Bronchial epithelial cell (primary cell): ENCODE results near the gene CLASP1. TPM values are rescaled to one million over a fixed set of nuclear protein-coding genes. Genes with fewer than 3 reads are reported as not detected.

Experiments used
- DNase-seq: peaks from one replicate; pipeline ENCODE4 v3.0.0-alpha.2; 2010; ENCODE audit warnings: low read depth
- FAIRE-seq: peaks from 2 replicates; lab custom pipeline; 2011; peaks lifted over from hg19 to GRCh38; lab: Jason Lieb, UNC
- H3K27me3 ChIP-seq: 2 replicates; pipeline ENCODE4 v1.5.1; 2011; ENCODE audit warnings: low read length; ENCODE audit not compliant: control insufficient read depth, insufficient read depth
- H3K36me3 ChIP-seq: 2 replicates; pipeline ENCODE4 v1.5.1; 2011; ENCODE audit warnings: low read length; ENCODE audit not compliant: control insufficient read depth, insufficient read depth
- H3K4me3 ChIP-seq: 2 replicates; pipeline ENCODE4 v1.5.1; 2011; ENCODE audit warnings: mild to moderate bottlenecking, low read depth, low read length, control low read depth
- total RNA-seq: library from RNA; depleted of rRNA; stranded (reverse); fragments of >200 nt; gene quantifications from 2 replicates; pipeline ENCODE4 v1.2.1, GENCODE V29; 2014
- TF ChIP-seq, protein P1 (sequence below): IDR thresholded peaks from 2 replicates; pipeline ENCODE4 v1.5.1; 2011; ENCODE audit warnings: mild to moderate bottlenecking, moderate library complexity, low read length, control low read depth, inconsistent platforms; ENCODE audit not compliant: insufficient read depth, severe bottlenecking

CLASP1 gene
- total RNA-seq, 1 donor from 2014 or later = 56.9 TPM

DNA sequence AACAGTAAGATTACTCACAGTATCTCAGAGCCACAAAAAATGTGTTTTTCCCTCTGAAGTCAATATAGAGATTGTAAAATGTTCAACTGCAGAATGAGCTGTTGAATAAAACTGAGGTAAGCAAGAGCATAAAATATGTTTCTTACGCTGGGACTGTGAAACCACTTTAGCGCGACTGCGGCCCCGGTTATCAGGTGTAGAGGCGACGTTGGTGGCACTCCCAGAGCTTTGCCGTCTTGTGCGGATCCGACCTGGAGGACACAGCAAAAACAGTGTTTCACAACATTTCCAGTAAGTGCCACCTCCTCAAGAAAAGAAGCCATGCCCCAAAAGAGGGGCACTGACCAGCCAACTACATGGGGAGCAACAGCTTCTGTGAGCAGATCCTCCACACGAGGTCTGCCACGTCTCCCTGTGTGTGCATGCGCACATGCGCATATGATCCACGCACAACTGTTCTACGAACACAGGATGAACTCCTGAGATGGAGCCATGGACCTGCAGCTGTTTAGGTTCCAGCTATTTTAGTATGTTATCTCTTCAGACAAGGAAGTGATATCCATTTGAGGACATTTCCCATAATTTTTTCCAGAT lies 219.2 kb downstream of the CLASP1 start:
- H3K36me3 ChIP-seq = peaks cover 11% of the 10 kb centered on the region
- FAIRE-seq = no peak
- no peak for DNase-seq

DNA sequence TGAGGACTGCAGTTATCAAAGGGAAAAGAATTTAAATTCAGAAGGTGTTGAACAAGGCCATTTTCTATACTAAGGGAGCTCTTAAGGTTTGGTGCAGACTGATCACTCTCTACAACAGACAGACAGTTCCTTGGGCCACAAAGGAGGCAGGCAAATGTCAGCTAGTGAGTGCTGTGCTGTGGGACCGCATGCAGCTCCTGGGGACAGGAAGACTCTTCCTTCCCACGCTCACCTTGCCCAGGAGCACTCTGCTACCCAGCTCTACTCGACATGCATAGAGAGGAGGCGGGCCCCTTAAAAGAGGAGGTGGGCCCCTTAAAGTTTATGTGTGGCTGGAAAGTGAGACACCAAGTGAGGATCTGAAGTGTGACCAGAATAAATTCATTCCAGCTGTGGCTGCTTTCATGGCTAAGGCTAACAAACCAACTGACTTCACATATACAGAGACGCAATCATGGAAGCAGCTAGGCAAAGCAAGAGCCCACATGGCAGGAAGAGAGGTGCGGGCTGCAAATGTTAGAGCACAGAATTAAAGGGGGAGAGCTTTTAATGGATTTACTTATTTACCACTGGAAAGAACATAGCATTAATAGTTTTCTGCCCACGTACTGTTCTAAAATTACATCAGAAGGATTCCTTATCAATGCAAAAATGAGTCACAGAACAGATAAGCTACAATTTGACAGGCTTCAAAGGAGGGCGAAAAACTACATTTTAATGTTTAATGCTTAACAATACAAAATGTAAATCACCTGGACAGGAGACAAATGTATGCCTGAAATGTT lies 220.0 kb downstream of the CLASP1 start:
- no peak overlapping the region for H3K4me3 ChIP-seq
- TF ChIP-seq, protein P1, sequence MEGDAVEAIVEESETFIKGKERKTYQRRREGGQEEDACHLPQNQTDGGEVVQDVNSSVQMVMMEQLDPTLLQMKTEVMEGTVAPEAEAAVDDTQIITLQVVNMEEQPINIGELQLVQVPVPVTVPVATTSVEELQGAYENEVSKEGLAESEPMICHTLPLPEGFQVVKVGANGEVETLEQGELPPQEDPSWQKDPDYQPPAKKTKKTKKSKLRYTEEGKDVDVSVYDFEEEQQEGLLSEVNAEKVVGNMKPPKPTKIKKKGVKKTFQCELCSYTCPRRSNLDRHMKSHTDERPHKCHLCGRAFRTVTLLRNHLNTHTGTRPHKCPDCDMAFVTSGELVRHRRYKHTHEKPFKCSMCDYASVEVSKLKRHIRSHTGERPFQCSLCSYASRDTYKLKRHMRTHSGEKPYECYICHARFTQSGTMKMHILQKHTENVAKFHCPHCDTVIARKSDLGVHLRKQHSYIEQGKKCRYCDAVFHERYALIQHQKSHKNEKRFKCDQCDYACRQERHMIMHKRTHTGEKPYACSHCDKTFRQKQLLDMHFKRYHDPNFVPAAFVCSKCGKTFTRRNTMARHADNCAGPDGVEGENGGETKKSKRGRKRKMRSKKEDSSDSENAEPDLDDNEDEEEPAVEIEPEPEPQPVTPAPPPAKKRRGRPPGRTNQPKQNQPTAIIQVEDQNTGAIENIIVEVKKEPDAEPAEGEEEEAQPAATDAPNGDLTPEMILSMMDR = no peak
- peaks cover 12% of the 10 kb centered on the region for H3K36me3 ChIP-seq
- DNase-seq = no peak
- no peaks in the 10 kb centered on the region for H3K27me3 ChIP-seq
- FAIRE-seq = no peak

More for the DNA sequence above, 219.2 kb downstream of the CLASP1 start:
- Histone ChIP-seq H3K4me3 (no peak overlapping the region), H3K27me3 (no peaks in the 10 kb centered on the region)
- TF ChIP-seq, protein P1 = no peak

GRCh38 chr2:121427187-121427689 lies 222.0 kb downstream of the CLASP1 start:
- TF ChIP-seq, protein P1 = no peak
- Histone ChIP-seq H3K36me3 (peaks cover 11% of the 10 kb centered on the region), H3K27me3 (no peaks in the 10 kb centered on the region), H3K4me3 (no peak overlapping the region)
- no peak for FAIRE-seq
- no peak for DNase-seq

DNA sequence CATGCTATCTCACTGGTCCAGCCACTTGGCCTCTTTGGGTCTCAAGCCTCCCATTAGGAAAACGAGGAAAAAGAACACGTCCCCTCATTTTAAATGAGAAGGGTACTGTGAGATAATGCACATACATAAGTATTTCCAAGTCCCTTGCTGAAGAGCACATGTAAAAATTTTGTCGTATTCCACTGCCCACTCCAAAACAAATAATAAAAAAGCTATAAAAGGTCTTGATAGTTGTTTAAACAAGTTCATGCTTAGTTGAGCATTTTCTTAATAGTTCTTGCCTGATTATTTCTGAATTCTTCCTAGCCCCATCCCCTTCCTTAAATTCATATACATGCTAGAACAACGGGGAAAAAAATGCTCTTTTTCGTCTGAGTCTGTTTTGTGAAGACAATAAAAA lies 228.8 kb downstream of the CLASP1 start:
- DNase-seq = no peak

GRCh38 chr2:121419081-121419699 lies 230.1 kb downstream of the CLASP1 start:
- FAIRE-seq (no peak), DNase-seq (no peak)
- peaks cover 14% of the 10 kb centered on the region for H3K36me3 ChIP-seq
- H3K27me3 ChIP-seq = no peaks in the 10 kb centered on the region
- TF ChIP-seq, protein P1 = no peak
- H3K4me3 ChIP-seq = no peak overlapping the region

More for the DNA sequence above, 228.8 kb downstream of the CLASP1 start:
- Histone ChIP-seq H3K27me3 (no peaks in the 10 kb centered on the region), H3K4me3 (no peak overlapping the region), H3K36me3 (peaks cover 15% of the 10 kb centered on the region)
- FAIRE-seq = no peak
- TF ChIP-seq, protein P1 = no peak
